Breast epithelium (tissue), 4 donors: Measurements from ENCODE around the gene BGLAP. TPM values are rescaled to one million over a fixed set of nuclear protein-coding genes. Genes with fewer than 3 reads are reported as not detected.

Experiments used
- DNase-seq, 2 donors: peaks; one replicate each; pipeline ENCODE4 v3.0.0-alpha.2; 2019; ENCODE audit warnings: low spot score in 2 of 2
- H3K27ac ChIP-seq, 2 donors: fragments of 200-600 bp; sonication (generic) in 1 of 2; one replicate each; pipeline ENCODE4 v1.5.1; 2016 to 2019; ENCODE audit warnings: mild to moderate bottlenecking in 1 of 2
- H3K27me3 ChIP-seq, 2 donors: fragments of 200-600 bp; sonication (generic) in 1 of 2; one replicate each; pipeline versions ENCODE4 v1.5.1 to v1.6.0; 2017 to 2019; ENCODE audit warnings: control low read depth in 1 of 2, mild to moderate bottlenecking in 1 of 2
- H3K36me3 ChIP-seq: fragments of 200-600 bp; one replicate; pipeline ENCODE4 v1.5.1; 2019
- H3K4me1 ChIP-seq, 2 donors: fragments of 200-600 bp; sonication (generic); one replicate each; pipeline ENCODE4 v1.5.1; 2016 to 2019; ENCODE audit warnings: control low read depth in 1 of 2
- H3K4me3 ChIP-seq, 3 donors: fragments of 200-600 bp; sonication (generic); 1 replicate in 2 of 3; 2 replicates in 1 of 3; pipeline ENCODE4 v1.5.1; 2016 to 2019; ENCODE audit warnings: mild to moderate bottlenecking in 3 of 3, moderate library complexity in 2 of 3
- H3K9me3 ChIP-seq, 2 donors: fragments of 200-600 bp; sonication (generic) in 1 of 2; one replicate each; pipeline ENCODE4 v1.5.1; 2016 to 2019; ENCODE audit warnings: control low read depth in 1 of 2
- POLR2A ChIP-seq: fragments of 450-650 bp; IDR thresholded peaks from one replicate; pipeline ENCODE4 v1.6.1; 2016; ENCODE audit warnings: antibody characterized with exemption, mild to moderate bottlenecking, moderate library complexity
- POLR2AphosphoS5 ChIP-seq, 3 donors: sonication (generic); formaldehyde crosslinking; IDR thresholded peaks; one replicate each; pipeline ENCODE4 v1.6.1; 2017; ENCODE audit warnings: antibody characterized with exemption in 3 of 3
- intact Hi-C: fragments of 100-400 bp; cut with DNase I; formaldehyde crosslinking; loops from one replicate; pipeline ENCODE4 v1.15.1; 2023; ENCODE audit warnings: low total_unique reads
- total RNA-seq, 3 donors: library from RNA; depleted of rRNA; stranded (reverse); fragments of >200 nt; gene quantifications; one replicate each; pipeline ENCODE4 v1.1.0, GENCODE V29; 2016
- TF ChIP-seq, protein P1 (sequence below), 3 donors: fragments of 450-650 bp; IDR thresholded peaks; one replicate each; pipeline ENCODE4 v1.5.1; 2016 to 2017; ENCODE audit warnings: antibody characterized with exemption in 3 of 3, mild to moderate bottlenecking in 3 of 3, moderate library complexity in 3 of 3

BGLAP gene
- total RNA-seq, 3 donors from 2014 or later: 0.32 to 2.9 (median 0.98) TPM

DNA sequence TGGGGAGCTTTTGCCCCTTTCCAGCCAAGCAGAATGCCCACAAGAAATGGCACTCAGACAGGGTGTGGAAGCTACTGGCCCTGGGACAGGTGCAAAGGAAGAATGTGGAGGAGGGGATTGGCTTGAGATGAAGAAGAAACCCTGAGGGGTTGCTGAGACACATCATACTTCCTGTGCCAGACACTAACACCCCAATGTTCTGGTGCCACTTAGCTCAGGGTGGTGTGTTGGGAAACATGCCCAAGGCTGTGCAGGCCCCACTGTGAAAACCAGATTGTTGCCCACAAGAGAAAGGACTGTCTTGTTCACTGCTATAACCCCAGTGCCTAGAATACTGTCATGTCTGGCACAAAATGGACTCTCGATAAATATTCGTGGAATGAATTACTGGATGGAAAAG, 15.7 kb downstream of the BGLAP start:
- no peak overlapping the region for H3K4me3 ChIP-seq
- peaks cover 22% of the 10 kb centered on the region for H3K36me3 ChIP-seq
- intact Hi-C loops: no loop called here
- H3K4me1 ChIP-seq: no peaks in the 10 kb centered on the region
- DNase-seq: no peak
- no peaks in the 10 kb centered on the region for H3K9me3 ChIP-seq
- no peak overlapping the region for H3K27ac ChIP-seq
- H3K27me3 ChIP-seq: no peaks in the 10 kb centered on the region
- no peak for TF ChIP-seq POLR2AphosphoS5 (IDR thresholded peaks at IDR 0.05)
- TF ChIP-seq, protein P1, sequence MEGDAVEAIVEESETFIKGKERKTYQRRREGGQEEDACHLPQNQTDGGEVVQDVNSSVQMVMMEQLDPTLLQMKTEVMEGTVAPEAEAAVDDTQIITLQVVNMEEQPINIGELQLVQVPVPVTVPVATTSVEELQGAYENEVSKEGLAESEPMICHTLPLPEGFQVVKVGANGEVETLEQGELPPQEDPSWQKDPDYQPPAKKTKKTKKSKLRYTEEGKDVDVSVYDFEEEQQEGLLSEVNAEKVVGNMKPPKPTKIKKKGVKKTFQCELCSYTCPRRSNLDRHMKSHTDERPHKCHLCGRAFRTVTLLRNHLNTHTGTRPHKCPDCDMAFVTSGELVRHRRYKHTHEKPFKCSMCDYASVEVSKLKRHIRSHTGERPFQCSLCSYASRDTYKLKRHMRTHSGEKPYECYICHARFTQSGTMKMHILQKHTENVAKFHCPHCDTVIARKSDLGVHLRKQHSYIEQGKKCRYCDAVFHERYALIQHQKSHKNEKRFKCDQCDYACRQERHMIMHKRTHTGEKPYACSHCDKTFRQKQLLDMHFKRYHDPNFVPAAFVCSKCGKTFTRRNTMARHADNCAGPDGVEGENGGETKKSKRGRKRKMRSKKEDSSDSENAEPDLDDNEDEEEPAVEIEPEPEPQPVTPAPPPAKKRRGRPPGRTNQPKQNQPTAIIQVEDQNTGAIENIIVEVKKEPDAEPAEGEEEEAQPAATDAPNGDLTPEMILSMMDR (IDR thresholded peaks at IDR 0.05): no peak
- no peak for TF ChIP-seq POLR2A

DNA sequence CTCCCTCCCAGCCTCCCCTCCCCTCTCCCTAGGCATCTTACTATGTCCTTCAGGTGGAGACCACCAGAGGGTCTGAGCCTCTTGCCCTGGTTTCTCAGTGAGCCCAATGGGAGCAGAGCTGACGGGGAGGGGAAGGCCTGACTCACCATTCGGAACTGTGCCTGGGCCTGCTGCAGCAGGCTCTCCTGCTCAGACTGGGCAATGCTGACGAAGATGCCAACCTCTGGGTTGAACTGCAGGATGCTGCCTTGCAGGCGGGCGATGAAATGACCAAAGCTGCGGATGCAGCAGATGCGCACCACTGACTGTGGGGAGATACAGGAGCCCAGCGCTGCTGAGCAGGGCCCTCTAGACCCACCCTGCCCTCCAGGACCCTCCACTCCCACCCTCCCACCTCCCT, 16.9 kb downstream of the BGLAP start:
- DNase-seq: no peak
- H3K9me3 ChIP-seq: no peaks in the 10 kb centered on the region
- H3K4me1 ChIP-seq: no peaks in the 10 kb centered on the region
- no peak overlapping the region for H3K27ac ChIP-seq
- intact Hi-C loops: no loop called here
- no peaks in the 10 kb centered on the region for H3K27me3 ChIP-seq
- TF ChIP-seq, protein P1 (IDR thresholded peaks at IDR 0.05): no peak
- no peak for TF ChIP-seq POLR2AphosphoS5 (IDR thresholded peaks at IDR 0.05)
- no peak for TF ChIP-seq POLR2A
- peaks cover 16% of the 10 kb centered on the region for H3K36me3 ChIP-seq
- no peak overlapping the region for H3K4me3 ChIP-seq

DNA sequence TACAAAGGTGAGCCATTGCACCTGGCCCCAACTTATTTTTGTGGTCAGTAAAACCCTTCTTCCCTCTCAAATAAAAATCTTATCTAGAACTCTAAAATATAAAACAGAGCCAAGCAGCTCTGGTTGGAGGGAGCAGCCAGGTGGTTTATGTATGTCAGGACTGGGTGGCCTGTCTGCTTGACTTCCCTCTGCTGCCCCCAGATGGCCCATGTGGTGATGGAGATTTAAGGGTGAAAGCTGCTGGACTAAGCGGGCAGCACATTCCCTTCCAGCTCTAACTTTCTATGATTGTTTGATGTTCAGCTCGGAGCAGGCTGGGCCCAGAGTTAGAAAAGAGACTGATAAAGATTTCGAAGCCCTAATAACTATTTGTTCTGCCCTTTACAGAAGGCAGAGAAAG, 17.8 kb downstream of the BGLAP start:
- Histone ChIP-seq H3K27me3 (no peaks in the 10 kb centered on the region), H3K9me3 (no peaks in the 10 kb centered on the region), H3K4me1 (no peaks in the 10 kb centered on the region), H3K36me3 (peaks cover 16% of the 10 kb centered on the region), H3K27ac (no peak overlapping the region), H3K4me3 (no peak overlapping the region)
- DNase-seq: no peak
- intact Hi-C loops: no loop called here
- no peak for TF ChIP-seq POLR2A
- TF ChIP-seq, protein P1 (IDR thresholded peaks at IDR 0.05): no peak
- no peak for TF ChIP-seq POLR2AphosphoS5 (IDR thresholded peaks at IDR 0.05)

DNA sequence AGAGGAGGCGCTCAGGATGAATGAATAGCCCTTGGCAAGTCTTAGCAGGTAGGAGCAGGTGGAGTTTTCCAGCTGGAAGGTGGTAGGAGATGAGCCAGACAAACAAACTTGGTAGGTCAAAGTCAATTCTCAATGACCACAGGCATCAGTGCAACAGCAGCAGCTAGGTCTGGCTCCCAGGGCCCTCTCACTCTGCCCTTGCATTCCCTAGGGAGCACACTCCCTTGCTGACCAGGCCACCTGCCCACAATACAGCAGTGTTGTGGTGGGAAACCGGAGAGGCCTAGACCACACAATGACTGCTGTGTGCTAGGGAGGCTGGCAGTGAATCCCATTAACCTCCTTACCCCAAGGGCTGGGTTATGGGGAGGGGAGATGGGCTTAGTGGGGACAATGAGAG, 18.9 kb downstream of the BGLAP start:
- Histone ChIP-seq H3K27ac (no peak overlapping the region), H3K4me3 (no peak overlapping the region), H3K36me3 (peaks cover 16% of the 10 kb centered on the region), H3K27me3 (no peaks in the 10 kb centered on the region), H3K4me1 (no peaks in the 10 kb centered on the region), H3K9me3 (no peaks in the 10 kb centered on the region)
- TF ChIP-seq POLR2A (no peak), POLR2AphosphoS5 (IDR thresholded peaks at IDR 0.05) (no peak)
- TF ChIP-seq, protein P1 (IDR thresholded peaks at IDR 0.05): no peak
- no peak for DNase-seq
- intact Hi-C loops: no loop called here

DNA sequence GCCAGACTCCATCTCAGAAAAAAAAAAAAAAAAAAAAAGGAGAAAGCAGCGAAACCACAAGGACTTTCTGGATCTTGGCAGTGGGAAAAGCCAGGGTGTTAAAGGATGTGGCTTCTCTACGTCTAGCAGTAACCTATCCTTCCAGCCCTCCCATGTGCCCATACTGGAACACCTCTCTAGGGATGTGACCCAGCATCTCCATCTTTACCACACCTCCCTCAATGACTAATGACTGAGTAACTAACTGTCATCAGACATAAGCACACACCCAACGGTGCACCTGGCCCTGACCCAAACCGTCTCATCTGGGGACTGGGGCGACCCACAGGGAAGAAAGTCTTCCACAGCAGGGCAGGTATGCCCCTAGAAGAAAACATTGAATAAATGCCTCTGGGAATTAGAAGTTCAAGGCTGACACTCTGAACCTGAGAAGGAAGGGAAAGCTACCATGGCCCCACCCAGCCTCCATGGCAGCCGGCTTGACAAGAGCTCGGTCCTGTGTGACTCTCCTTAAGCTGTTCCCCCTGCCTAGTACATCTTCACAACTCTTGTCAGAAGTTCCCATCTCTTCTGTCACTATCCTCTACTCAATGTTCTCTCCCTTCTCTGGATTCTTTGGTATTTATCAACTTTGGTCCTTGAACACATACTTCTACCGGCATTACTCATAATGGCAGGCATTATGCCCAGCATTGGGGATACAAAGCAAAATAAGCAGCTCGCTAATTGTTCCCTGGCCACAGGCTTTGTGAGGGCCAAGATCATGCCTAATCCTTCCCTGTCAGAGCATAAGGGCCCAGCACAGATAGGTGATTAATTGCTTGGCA, 20.7 kb downstream of the BGLAP start:
- no peak overlapping the region for H3K27ac ChIP-seq
- H3K36me3 ChIP-seq: peaks cover 31% of the 10 kb centered on the region
- no peaks in the 10 kb centered on the region for H3K27me3 ChIP-seq
- TF ChIP-seq, protein P1 (IDR thresholded peaks at IDR 0.05): no peak
- TF ChIP-seq POLR2A: no peak
- TF ChIP-seq POLR2AphosphoS5 (IDR thresholded peaks at IDR 0.05): no peak
- H3K4me1 ChIP-seq: no peaks in the 10 kb centered on the region
- DNase-seq: no peak
- intact Hi-C loops: no loop called here
- no peaks in the 10 kb centered on the region for H3K9me3 ChIP-seq
- no peak overlapping the region for H3K4me3 ChIP-seq
